Ascending aorta (tissue), 2 donors: ENCODE data around the gene MED16. TPM values are rescaled to one million over a fixed set of nuclear protein-coding genes. Genes with fewer than 3 reads are reported as not detected.
A peak's percentile ranks its signal among the peaks of the same experiment; 100 is the strongest.
"Not testable (repeated sequence)": the region's sequence is repeated elsewhere in the genome, so short reads cannot be mapped to it uniquely, and the experiment has no call there.

Experiments used
- DNase-seq, 2 donors: peaks; one replicate each; pipeline ENCODE4 v3.0.0-alpha.2; 2019; ENCODE audit warnings: low spot score in 2 of 2
- H3K27ac ChIP-seq, 2 donors: fragments of 200-600 bp; sonication (generic); one replicate each; pipeline ENCODE4 v1.5.1; 2016 to 2017; ENCODE audit warnings: mild to moderate bottlenecking in 1 of 2
- H3K27me3 ChIP-seq: fragments of 200-600 bp; sonication (generic); one replicate; pipeline ENCODE4 v1.5.1; 2017
- H3K36me3 ChIP-seq, 2 donors: fragments of 200-600 bp; sonication (generic); one replicate each; pipeline ENCODE4 v1.5.1; 2016
- H3K4me1 ChIP-seq, 2 donors: fragments of 200-600 bp; sonication (generic); one replicate each; pipeline ENCODE4 v1.5.1; 2016 to 2017; ENCODE audit warnings: mild to moderate bottlenecking in 1 of 2
- H3K4me3 ChIP-seq, 2 donors: fragments of 200-600 bp; sonication (generic); one replicate each; pipeline ENCODE4 v1.5.1; 2016 to 2017; ENCODE audit warnings: mild to moderate bottlenecking in 1 of 2
- H3K9me3 ChIP-seq, 2 donors: fragments of 200-600 bp; sonication (generic); one replicate each; pipeline ENCODE4 v1.5.1; 2016
- intact Hi-C: fragments of 100-400 bp; cut with DNase I; formaldehyde crosslinking; loops from one replicate; pipeline ENCODE4 v1.15.1; 2023
- total RNA-seq: library from RNA; depleted of rRNA; stranded (reverse); fragments of >200 nt; gene quantifications from one replicate; pipeline ENCODE4 v1.1.0, GENCODE V29; 2016
- TF ChIP-seq, protein P1 (sequence below), 3 experiments: fragments of 200-600 bp in 2 of 3; fragments of 450-650 bp in 1 of 3; sonication (generic) in 2 of 3; IDR thresholded peaks; one replicate each; pipeline ENCODE4 v1.5.1; 2016 to 2019; ENCODE audit warnings: antibody characterized with exemption in 3 of 3, mild to moderate bottlenecking in 1 of 3, moderate library complexity in 1 of 3

Gene MED16
- total RNA-seq, 1 donor from 2014 or later = 73.2 TPM

DNA sequence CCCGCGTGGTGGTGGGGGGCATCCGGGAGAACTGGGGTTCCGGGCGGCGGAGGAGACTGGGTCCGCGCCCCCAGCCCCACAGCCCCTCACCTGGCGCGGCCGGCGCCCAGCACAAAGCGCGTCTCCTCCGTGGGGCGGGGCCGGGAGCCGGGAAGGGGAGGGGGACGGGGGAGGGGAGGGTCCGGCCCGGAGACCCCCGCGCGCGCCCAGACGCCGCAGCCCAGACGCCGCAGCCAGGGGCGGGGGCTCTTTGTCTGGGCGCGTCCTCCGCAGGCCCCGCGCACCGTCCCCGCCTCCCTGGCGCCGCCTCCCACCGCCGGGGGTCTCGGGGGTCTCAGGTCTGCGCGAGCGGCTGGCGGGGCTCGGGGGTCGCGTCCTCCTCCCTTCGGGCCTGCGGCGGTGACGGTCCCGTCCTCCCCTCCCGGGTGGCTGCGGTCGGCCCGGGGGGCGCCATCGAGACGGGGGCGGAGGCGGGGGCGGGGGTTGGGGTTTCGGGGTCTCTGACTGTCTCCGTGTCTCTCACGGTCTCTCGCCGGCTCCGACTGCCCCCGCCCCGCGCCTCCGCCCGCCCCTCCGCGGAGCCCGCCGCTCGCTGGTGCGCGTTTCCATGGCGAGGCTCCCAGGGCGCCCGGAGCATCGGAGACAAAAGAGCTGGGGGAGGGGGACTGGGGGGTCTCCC, 71.0 kb downstream of the MED16 start, which contains the start of gene PLPPR3:
TSS of gene PLPPR3 (minus strand) at position 131 of the 679 bp plus-strand sequence. CDS start 396 bp downstream, outside the sequence.
- H3K4me1 ChIP-seq = peaks cover 9 to 10% of the 10 kb centered on the region in 2 donors
- no peak for DNase-seq
- H3K27me3 ChIP-seq = peaks cover 23% of the 10 kb centered on the region
- intact Hi-C loops = no loop called here
- no peaks in the 10 kb centered on the region for H3K36me3 ChIP-seq
- no peaks in the 10 kb centered on the region for H3K9me3 ChIP-seq
- H3K4me3 ChIP-seq = peak within 1 kb of the TSS; percentile 9 to 45
- no peak within 1 kb of the TSS for H3K27ac ChIP-seq
- TF ChIP-seq, protein P1, sequence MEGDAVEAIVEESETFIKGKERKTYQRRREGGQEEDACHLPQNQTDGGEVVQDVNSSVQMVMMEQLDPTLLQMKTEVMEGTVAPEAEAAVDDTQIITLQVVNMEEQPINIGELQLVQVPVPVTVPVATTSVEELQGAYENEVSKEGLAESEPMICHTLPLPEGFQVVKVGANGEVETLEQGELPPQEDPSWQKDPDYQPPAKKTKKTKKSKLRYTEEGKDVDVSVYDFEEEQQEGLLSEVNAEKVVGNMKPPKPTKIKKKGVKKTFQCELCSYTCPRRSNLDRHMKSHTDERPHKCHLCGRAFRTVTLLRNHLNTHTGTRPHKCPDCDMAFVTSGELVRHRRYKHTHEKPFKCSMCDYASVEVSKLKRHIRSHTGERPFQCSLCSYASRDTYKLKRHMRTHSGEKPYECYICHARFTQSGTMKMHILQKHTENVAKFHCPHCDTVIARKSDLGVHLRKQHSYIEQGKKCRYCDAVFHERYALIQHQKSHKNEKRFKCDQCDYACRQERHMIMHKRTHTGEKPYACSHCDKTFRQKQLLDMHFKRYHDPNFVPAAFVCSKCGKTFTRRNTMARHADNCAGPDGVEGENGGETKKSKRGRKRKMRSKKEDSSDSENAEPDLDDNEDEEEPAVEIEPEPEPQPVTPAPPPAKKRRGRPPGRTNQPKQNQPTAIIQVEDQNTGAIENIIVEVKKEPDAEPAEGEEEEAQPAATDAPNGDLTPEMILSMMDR (IDR thresholded peaks at IDR 0.05) = no peak

DNA sequence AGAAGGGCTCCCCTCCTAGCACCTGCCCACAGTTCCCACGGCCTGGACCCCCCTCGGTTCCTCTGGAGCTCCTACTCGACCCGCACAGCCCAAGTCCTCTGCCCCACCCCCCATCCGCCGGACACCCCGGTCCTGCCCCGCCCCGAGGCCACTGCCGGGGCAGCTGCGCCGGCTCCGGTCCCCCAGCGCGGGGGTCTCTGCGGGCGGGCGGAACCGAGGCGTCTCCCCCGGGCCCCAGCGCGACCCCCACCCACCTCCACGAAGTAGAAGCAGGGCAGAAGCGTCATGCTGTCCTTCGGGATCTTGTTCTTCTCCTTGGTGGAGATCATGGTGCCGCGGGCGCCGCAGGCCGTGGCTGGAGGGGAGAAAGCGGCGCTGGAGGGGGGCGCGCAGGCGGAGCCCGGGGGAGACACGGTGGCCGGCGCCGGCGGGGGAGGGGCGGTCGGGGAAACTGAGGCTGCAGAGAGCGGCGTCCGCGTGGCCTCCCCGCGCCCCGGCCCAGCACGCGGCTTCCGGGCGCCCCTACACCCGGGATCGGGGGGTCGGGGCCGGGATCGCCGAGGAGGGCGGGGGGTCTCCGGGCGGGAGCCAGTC, 71.7 kb downstream of the MED16 start:
- Histone ChIP-seq H3K4me3 (peak overlapping the region; percentile 9 to 45), H3K27ac (no peak overlapping the region), H3K27me3 (peaks cover 23% of the 10 kb centered on the region), H3K9me3 (no peaks in the 10 kb centered on the region), H3K4me1 (peaks cover 9 to 10% of the 10 kb centered on the region in 2 donors), H3K36me3 (no peaks in the 10 kb centered on the region)
- DNase-seq = no peak
- TF ChIP-seq, protein P1 (IDR thresholded peaks at IDR 0.05) = no peak
- intact Hi-C loops = no loop called here

DNA sequence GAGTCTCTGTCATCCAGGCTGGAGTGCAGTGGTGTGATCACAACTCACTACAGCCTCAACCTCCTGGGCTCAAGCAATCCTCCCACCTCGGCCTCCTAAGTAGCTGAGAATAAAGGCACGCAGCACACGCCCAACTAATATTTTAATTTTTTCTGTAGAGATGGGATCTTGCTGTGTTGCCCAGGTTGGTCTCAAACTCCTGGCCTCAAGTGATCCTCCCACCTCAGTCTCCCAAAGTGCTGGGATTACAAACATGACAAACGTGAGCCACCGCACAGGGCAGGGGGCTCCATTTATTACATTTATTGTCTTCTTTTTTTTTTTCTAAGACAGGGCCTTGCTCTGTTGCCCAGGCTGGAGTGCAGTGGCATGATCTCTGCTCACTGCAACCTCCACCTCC, 72.8 kb downstream of the MED16 start:
- DNase-seq, H3K36me3 ChIP-seq, H3K9me3 ChIP-seq, H3K4me1 ChIP-seq, H3K4me3 ChIP-seq, intact Hi-C loops, H3K27ac ChIP-seq: not testable (repeated sequence)
- peaks cover 23% of the 10 kb centered on the region for H3K27me3 ChIP-seq

Other genes starting within 250 kb of the MED16 start
- gene RNF126, start 230.0 kb downstream of the MED16 start, total RNA-seq = 39.0 TPM
- gene FSTL3, start 216.8 kb downstream of the MED16 start, total RNA-seq = 541 TPM
- gene PRSS57, start 197.7 kb downstream of the MED16 start, total RNA-seq = not detected
- gene PALM, start 184.3 kb downstream of the MED16 start, total RNA-seq = 107 TPM
- not detected for gene MISP, start 142.1 kb downstream of the MED16 start, total RNA-seq
- 210 TPM for gene PTBP1, start 95.7 kb downstream of the MED16 start, total RNA-seq
- not detected for gene PLPPR3, start 71.2 kb downstream of the MED16 start, total RNA-seq
- gene AZU1, start 65.3 kb downstream of the MED16 start, total RNA-seq = not detected
- not detected for gene PRTN3, start 52.2 kb downstream of the MED16 start, total RNA-seq
- not detected for gene ELANE, start 40.9 kb downstream of the MED16 start, total RNA-seq
- 1,680 TPM for gene CFD, start 33.5 kb downstream of the MED16 start, total RNA-seq
- not detected for gene RNU6-9, start 297 bp upstream of the MED16 start, total RNA-seq
- 81.5 TPM for gene R3HDM4, start 20.0 kb upstream of the MED16 start, total RNA-seq
- not detected for gene KISS1R, start 24.1 kb upstream of the MED16 start, total RNA-seq
- gene ARID3A, start 32.8 kb upstream of the MED16 start, total RNA-seq = 55.3 TPM
- gene WDR18, start 91.2 kb upstream of the MED16 start, total RNA-seq = 65.7 TPM
- not detected for gene GRIN3B, start 107.2 kb upstream of the MED16 start, total RNA-seq
- gene TMEM259, start 127.9 kb upstream of the MED16 start, total RNA-seq = 452 TPM
- not detected for gene RNU6-2, start 128.3 kb upstream of the MED16 start, total RNA-seq
- 79.1 TPM for gene CNN2, start 133.4 kb upstream of the MED16 start, total RNA-seq
- gene ABCA7, start 146.9 kb upstream of the MED16 start, total RNA-seq = 96.6 TPM
- gene ARHGAP45, start 174.0 kb upstream of the MED16 start, total RNA-seq = 66.5 TPM
- gene POLR2E, start 202.2 kb upstream of the MED16 start, total RNA-seq = 72.1 TPM
- gene GPX4, start 210.8 kb upstream of the MED16 start, total RNA-seq = 348 TPM